Cerebellar cortex (tissue), 1 donor: Measurements from ENCODE around the gene CDC123.
A peak's percentile ranks its signal among the peaks of the same experiment; 100 is the strongest.
"Not testable (repeated sequence)": the region's sequence is repeated elsewhere in the genome, so short reads cannot be mapped to it uniquely, and the experiment has no call there.

ENCODE experiments used
- DNase-seq: peaks from one replicate; pipeline ENCODE4 v3.0.0-alpha.2; 2015; ENCODE audit warnings: low spot score

CDC123 gene, protein sequence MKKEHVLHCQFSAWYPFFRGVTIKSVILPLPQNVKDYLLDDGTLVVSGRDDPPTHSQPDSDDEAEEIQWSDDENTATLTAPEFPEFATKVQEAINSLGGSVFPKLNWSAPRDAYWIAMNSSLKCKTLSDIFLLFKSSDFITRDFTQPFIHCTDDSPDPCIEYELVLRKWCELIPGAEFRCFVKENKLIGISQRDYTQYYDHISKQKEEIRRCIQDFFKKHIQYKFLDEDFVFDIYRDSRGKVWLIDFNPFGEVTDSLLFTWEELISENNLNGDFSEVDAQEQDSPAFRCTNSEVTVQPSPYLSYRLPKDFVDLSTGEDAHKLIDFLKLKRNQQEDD

DNA sequence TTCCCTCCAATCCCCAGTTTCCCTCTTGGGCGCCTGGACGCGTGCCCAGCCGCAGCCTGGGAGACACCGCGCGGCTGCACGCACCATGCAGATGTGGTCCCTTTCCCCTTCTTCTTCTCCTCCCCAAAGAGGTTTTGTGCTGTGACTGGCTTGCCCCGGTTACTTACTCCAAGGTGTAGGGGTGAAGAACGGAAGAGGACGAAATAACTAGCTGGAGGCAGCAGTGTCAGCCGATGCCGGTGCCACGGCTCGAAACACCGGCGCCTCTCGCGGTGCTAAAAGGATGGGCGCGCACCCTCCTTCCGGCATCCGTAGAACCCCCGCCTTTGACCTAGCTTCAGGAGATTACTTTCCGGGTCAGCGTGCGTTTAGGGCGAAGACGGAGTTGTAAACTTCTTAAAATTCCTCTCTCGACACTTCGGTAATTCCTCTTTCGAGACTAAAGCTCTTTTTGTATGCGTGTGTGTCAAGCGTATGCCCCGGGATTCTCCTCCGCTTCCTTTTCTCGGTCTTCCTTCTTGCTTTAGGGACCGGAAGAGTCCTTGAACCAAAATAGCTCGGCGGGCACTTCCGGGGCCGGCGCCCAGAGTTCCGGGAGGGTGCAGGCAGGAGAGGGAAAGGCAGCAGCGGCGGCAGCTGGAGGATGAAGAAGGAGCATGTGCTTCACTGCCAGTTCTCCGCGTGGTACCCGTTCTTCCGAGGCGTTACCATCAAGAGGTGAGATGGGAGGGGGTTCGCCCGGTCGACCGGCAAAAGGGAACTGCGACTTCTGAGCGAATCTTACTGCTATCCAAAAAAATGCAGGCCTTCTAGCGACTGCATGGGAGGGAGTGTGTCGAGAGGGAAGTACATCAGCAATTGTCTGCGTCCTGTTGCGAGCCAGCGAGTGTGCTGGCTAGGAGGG is at the start of gene CDC123, which contains the start of gene NUDT5:
Gene CDC123 (plus strand): TSS at position 586 of the 904 bp plus-strand sequence. CDS start 58 bp downstream, at position 644.
Gene NUDT5 (minus strand): TSS at position 289 of the 904 bp plus-strand sequence. CDS start 9,600 bp downstream, outside the sequence.
- DNase-seq, result peak; percentile 92

DNA sequence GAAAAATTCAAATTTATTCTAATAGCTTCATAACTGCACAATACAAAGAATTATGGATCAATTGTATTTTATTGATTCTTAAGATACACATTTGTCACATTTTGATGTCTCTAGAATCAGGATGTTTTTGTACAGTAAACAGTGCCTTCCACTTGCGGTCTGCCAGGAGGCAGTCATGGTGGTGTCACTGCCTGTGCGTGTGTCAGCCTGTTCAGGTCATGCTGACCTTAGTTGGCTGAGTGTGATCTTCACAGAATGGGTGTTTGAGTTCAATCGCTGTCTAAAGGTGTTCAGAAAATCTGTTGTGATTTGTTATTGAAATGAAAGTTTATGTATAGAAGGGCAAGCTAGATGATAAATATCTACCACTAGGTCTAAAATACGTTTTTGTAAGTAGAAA is 45.8 kb upstream of the CDC123 start:
- no peak for DNase-seq

DNA sequence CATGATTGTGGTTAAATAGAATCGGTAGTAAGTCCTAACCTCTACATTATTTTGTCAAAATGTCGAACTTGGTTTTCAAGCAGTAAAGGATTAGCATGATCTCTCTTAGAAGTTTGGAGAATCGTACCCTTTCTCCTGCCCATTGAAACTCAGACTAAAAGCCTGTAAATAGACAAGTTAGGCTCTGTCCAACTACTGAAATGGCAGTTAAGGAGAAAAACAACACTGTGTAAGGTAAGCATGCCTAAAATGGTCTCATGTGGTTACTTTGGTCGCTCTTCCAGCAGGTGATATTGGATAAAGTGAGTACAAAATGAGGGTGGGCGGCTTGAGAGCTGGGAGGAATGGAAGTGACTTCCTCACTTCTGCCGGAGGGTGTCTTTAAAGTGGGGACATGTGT is 41.5 kb upstream of the CDC123 start:
- DNase-seq, result no peak

DNA sequence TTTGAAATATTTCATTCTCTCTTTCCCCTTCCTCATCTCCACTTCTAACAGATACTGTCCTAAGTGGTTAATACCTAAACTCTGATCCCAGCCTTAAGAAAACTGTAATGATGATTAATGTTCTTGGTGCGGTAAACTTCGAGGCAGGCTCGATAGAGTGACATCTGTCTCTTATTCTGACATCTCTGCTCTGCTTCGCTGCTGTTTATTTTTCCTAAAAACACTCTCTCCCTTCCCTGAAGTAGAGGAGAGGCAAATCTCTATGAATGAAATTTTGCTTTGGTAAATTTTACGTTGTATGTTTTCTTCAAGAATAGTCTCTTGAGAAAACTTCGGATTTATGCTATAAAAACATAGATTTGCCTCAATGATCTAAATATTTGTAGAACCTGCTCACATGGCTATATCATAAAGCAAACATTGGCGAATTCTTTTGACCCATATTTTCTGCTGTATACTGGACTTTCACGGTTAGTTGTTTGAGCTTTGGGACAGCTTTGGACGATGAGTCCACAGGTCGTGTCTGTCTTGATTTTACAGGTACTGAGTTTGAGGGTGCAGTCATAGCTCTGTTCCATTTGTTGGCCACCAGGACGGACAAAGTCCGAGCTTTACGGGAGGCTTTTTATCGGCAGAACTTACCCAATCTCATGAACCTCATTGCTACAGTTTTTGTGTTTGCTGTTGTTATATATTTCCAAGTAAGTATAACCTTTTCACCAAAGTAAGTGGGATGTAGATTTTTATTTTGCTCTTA is 39.4 kb upstream of the CDC123 start:
- no peak for DNase-seq

DNA sequence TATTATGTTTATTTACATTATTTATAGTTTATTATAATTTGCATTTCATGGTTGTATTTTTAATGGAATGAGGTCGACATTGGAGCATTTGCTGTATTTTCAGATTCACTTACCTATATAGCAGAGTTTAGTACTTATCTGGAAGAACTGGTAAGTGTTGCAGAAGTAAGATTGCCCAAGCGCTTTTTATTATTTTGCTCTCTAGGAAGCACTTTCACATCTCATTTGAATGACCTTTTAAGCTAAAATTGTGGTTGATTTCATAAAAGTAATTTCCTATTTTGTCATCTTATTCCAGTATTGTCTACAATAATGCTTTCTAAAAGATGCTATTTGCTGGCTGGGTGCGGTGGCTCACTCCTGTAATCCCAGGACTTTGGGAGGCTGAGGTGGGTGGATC is 37.9 kb upstream of the CDC123 start:
- DNase-seq, result no peak

DNA sequence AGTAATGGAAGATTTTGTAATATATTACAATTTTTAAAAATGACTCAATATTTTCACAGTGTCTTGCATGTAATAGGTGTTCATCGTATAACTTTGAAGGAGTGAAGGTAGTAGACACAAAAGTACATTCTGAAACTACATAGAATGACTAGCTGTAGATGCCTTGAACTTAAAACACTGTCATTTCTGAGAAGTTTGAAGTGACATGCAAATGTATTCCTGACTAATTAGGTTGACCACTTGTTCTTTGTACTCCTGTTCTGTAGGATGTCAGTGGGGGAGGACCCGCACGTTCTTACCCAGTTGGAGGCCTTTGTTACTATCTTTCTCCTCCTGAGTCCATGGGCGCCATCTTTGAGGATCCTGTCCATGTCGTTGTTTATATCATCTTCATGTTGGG is 35.3 kb upstream of the CDC123 start:
- DNase-seq, result no peak

DNA sequence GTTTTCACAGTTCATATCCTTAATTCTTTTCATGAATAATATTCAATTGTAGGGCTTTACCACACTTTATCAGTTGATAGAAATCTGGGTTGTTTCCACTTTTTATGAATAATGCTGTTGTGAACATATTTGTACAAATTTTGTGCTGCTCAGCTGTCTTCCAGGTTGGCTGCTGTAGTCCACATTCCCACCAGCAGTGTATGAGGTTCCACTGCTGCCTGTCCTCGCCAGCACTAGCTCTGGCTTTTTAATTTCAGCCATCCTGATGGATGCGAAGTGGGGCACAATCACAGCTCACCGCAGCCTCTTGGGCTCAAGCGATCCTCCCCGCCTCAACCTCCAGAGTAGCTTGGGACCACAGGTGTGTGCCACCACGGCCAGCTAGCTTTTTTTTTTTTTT is 33.1 kb upstream of the CDC123 start:
- no peak for DNase-seq

DNA sequence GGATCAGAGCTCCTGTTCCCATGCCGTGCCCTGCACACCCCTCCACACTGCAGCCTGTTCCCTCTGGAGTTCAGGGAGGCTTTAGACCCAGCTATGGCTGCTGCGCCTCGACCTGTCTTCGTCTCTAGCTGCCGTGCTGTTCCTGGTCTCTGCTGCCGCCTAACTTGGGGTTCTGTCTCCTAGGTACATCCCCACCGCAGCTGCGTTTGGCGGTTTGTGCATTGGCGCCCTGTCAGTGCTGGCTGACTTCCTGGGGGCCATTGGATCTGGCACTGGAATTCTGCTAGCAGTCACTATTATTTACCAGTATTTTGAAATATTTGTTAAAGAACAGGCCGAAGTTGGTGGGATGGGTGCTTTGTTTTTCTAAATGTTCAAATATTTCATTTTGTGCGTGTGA is 31.9 kb upstream of the CDC123 start:
- DNase-seq, result no peak

DNA sequence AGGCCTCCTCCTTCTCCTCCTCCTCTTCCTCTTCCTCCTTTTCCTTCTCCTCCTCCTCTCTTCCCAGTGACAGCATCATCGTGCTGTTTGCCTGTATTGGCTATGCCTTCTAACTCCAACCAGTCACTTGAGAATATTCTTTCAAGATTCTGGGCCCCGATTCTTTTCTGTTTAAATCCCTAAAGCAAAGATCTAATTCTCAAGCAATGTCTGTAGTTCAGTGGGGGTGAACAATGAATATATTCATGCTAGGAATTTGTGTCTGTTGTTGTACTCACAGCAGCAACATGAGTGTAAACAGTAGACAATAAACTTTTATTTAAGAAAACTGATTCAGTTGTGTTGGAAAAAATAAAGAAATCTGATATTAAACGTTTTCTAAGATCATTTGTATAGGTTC is 31.0 kb upstream of the CDC123 start:
- DNase-seq, result no peak

DNA sequence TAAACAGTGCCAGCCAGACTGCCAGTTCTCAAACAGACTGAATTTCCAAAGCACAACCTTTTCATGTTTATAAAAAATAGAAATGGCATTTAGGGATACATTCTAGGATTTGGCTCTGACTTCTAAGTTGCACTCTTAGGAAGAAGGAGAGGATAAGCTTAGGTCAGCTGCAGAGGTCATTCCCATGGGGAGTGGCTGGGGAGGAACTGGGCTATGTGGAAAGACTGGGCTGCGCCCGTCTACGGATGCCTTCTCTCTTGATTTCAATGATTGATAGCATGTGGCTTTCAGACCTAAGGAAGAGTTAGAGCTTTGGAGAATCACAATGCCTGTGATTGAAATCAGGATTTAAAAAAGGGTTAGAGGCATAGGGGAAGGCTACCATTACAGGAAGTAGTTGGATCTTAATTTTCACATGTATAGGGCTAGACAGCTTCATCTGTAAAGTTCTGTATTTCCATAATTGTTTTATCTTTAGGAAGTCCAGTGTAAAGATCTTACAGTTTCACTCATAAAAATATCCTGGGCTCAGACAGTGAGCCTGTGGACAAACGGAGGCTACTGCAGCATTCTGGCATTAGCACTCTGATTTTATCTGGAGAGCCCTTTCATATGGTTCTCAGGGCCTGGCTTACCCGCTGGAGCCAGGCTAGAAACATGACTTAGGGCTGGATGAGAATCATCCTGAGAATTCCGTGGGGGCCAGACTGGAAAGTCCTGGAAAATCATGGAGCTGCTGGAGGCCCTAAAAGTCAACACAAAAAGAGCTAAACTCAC is 29.8 kb upstream of the CDC123 start:
- no peak for DNase-seq

DNA sequence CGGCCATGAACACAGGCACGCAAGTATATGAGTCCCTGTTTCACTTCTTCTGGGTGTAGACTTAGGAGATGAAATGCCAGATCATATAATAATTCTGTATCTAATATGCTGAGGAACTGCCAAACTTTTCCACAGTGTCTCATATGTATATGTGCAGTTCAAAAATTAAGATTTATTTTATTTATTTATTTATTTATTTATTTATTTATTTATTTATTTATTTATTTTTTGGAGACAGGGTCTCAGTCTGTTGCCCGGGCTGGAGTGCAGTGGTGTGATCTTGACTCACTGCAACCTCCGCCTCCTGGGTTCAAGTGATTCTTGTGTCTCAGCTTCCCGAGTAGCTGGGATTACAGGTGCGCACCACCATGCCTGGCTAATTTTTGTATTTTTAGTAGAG is 24.5 kb upstream of the CDC123 start:
- DNase-seq, result not testable (repeated sequence)

DNA sequence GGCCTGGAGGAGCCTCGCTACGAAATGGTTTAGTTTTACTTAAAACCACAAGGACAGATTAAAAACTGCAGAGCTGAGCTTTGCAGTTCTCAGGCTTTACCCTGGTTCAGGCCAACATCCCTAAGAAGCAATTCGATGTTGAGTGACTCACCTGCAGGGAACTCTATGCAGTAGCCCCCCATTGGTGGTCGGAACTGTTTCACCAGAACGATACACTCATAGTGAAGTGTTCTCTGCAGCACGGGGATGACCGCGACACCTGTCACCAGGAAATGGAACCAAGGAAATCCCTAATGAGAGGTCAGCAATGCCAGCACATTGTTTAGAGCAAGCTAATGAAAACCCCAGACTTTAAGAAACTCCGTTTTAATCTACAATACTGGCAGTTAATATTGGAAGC is 18.3 kb upstream of the CDC123 start:
- no peak for DNase-seq

DNA sequence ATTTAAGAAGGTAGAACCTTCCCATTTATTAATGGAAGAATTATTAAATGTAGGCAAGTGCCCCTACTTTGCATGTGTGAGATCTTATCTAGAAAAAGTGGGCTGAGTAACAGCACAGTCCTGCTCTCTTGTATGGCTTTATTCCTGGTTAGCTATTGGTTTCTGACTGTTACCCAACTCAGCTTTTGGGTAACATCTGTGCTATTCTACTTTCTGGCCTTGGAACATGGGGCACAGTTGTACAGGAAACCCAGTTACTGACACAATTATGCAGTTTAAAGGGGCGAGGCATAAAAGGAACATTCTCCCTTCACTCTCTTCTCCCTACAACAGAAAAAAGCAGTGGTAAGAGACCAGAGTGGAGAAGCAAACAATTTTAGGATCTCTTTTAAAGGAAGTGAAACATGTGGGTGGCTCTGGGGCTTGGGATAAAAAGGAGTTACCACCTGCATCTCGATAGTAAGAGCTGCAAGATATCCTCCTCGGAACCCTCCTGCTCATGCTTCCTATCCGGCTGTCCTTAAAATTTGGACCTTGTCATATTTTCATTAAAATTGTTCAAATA is 16.3 kb upstream of the CDC123 start:
- no peak for DNase-seq

DNA sequence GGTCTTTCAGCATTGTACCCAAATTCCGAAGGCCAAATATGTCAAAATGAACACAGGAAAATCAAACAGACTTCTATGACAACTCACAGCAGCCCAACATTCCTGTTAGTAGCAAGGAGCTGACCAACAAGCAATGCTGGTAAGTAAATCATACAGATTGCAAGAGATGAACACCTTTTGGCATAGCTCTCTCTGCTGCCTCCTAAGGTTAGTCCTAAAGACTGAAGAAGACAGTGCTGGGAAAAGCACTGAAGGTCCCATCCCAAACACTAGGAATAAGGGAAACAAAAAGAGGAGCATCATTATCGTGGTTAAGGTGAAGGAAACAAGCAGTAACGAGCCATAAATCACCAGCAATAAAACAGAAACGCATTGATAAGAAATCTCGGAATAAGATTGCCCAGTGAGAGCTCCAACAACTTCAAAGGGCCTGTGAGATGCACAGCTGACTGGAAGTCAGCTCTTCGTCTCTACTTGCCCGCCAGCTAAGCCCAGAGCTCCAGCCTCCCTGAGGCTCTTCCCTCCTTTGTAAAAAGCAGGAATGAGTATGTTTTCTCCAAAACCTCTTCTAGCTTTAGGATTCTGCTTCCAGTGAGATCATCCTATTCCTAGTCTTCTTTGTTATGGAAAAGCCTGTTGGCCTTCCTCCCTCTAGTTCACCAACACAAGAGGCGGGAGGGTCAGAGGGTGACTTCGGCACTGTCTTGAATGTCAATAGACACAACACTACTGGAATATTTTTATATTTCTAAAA is 15.6 kb upstream of the CDC123 start:
- DNase-seq, result no peak

DNA sequence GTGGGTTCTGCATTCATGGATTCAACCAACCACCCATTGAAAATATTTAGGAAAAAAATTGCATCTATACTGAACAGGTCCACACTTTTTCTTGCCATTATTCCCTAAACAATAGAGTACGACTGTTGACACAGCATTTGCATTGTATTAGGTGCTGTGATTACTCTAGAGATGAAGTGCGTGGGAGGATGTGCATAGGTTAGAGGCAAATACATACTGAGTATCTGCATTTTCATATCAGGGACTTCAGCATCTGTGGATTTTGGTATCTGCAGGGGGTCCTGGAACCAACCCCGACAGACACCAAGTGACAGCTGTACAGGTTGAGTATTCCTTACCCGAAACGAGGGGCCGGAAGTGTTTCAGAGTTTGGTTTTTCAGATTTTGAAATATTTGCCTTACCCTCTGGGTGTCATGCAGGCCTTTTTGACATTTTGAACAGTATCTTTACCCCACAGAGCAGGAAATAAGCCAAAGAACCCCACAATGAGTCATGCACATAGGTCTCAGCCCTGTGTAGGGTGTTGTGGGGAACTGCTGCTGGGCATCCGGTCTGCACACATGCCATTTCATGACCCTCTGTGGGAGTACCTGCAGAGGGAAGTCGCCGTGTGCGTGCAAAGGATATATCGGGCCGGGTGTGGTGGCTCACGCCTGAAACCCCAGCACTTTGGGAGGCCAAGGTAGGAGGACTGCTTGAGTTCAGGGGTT is 14.8 kb upstream of the CDC123 start:
- no peak for DNase-seq

DNA sequence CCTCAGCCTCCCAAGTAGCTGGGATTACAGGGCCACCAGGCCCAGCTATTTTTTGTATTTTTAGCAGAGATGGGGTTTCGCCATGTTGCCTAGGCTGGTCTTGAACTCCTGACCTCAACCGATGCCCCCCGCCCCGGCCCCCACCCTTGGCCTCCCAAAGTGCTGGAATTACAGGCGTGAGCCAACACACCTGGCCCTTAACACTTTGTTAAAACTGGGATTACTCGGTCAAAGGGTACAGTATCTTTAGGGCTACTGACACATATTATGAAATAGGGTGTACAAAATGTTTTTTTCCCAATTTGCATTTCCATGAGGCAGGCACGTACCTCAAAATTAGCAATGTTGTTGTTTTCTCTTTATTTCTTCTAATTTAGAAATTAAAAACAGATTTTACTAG is 11.8 kb upstream of the CDC123 start:
- no peak for DNase-seq

DNA sequence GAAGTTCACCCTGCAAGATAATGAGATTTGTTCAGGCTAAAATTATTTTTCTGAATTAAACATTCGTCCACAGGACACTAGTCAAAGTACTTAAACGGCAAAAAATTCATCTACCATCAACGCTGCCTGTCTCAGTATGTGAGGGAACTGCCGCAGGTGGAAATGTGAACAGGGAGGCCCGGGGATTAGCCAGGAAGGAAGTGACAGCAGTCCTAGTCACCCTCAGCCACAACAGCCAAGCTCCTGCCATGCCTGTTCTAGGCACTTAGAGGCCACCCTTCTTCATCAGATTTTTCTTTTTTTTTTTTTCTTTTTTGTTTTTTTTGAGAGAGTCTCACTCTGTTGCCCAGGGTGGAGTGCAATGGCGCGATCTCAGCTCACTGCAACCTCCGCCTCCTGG is 9.7 kb upstream of the CDC123 start:
- DNase-seq, result no peak

DNA sequence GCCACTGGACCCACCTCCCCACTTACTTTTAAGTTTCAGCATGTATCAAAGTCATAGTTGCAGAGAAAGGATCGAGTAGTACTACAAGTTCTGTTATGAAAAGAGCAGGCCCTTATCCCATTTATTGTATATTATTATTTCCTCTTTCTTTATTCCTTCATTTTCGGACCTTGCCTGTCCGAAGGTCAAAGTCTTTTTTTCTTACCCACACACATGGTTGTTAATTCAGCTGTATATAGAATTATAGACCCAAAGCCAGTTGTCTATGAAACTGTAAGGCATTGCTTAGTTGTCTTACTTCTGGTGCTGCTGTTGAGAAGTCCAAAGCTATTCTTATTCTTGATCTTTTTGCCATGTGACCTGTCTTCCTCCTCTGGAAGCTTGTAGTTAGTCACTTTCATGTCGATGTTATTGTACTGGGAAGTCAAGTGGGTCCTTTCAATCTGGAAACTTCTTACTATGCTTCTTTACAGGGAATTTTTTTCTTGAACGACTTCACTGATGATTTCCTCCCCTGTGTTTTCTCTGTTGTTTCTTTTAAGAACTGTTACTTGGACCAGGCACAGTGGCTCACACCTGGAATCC is 8.6 kb upstream of the CDC123 start:
- no peak for DNase-seq

DNA sequence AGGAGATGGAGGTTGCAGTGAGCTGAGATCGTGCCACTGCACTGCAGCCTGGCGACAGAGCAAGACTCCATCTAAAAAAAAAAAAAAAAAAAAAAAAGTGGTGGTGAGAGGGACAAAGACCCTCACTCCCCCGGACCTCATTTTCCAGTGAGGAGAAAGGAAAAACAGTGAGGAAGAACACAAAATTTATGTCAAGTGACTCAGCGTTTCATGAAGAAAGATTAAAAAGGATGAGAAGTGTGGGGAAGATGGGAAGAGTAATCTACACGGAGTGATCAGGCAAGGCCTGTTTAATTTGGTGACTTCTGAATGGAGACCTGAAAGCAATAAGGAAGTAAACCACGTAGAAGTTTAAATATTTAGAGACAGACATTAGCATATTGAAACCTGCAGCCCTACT is 7.3 kb upstream of the CDC123 start:
- no peak for DNase-seq

DNA sequence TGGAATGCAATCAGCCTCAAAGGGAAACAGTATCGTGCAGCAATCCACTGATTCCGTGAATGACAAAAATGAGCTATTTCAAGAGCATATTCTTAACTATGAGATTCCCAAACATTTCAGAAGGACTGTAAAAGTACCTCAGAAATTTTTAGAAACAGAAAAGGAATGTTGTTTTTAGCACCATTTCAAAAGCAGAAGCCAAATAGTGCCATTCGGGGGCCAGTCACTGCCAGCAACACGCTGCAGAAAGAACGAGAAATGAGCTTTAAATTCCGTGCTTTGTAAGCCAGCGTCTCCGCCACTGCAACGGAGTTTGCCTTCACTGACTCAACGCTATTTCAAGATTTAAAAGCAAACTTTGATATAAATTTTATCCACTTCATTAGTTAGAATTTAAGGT is 6.6 kb upstream of the CDC123 start:
- no peak for DNase-seq
